K562 (cell line): ENCODE measurements around the gene LNPEP.

Source experiments
- BRCA1 ChIP-seq, 2 experiments: fragments of 450-650 bp in 1 of 2; sonication (generic) in 1 of 2; formaldehyde crosslinking in 1 of 2; IDR thresholded peaks; 2 replicates each; pipeline versions ENCODE4 v1.5.0 to v1.6.1; 2017 to 2020; ENCODE audit warnings: mild to moderate bottlenecking in 1 of 2, missing genetic modification reagents in 1 of 2
- CTCF ChIP-seq, 3 experiments: IDR thresholded peaks in 2 of 3; conservative IDR thresholded peaks in 1 of 3; 2 replicates each; pipeline ENCODE4 v1.5.1; 2011 to 2012; ENCODE audit warnings: low read length in 3 of 3, mild to moderate bottlenecking in 3 of 3, control low read depth in 2 of 3, improper control_type of control experiment in 1 of 3, inconsistent platforms in 1 of 3, low read depth in 1 of 3, mixed read lengths in 1 of 3, moderate library complexity in 1 of 3; ENCODE audit not compliant: insufficient read depth in 2 of 3
- CXXC5 ChIP-seq: fragments of 250-450 bp; sonication (Bioruptor Pico); IDR thresholded peaks from 2 replicates; pipeline ENCODE4 v1.8.0; 2022; ENCODE audit warnings: inconsistent platforms, mild to moderate bottlenecking, moderate library complexity
- ELK1 ChIP-seq: sonication (generic); formaldehyde crosslinking; IDR thresholded peaks from 2 replicates; pipeline ENCODE4 v1.8.1; 2022; ENCODE audit warnings: missing genetic modification reagents
- EP300 ChIP-seq: IDR thresholded peaks from 2 replicates; pipeline ENCODE4 v1.6.1; 2012; ENCODE audit warnings: low read length, improper control_type of control experiment
- FOXK1 ChIP-seq: sonication (generic); formaldehyde crosslinking; IDR thresholded peaks from 2 replicates; pipeline ENCODE4 v1.8.0; 2022; ENCODE audit warnings: missing genetic modification reagents, mild to moderate bottlenecking, borderline replicate concordance
- HCFC1 ChIP-seq: IDR thresholded peaks from 2 replicates; pipeline ENCODE4 v1.6.1; 2012; ENCODE audit warnings: low read depth, low read length, improper control_type of control experiment
- HMGXB4 ChIP-seq: sonication (generic); formaldehyde crosslinking; IDR thresholded peaks from 2 replicates; pipeline ENCODE4 v1.8.1; 2023; ENCODE audit warnings: mild to moderate bottlenecking, missing genetic modification reagents
- MLX ChIP-seq, 2 experiments: fragments of 450-650 bp in 1 of 2; sonication (generic) in 1 of 2; formaldehyde crosslinking; conservative IDR thresholded peaks; 2 replicates each; pipeline versions ENCODE4 v1.4.0 to v1.8.1; 2020 to 2022; ENCODE audit warnings: mild to moderate bottlenecking in 1 of 2, missing genetic modification reagents in 1 of 2
- MYBL2 ChIP-seq, 2 experiments: fragments of 450-650 bp in 1 of 2; sonication (generic) in 1 of 2; formaldehyde crosslinking in 1 of 2; IDR thresholded peaks; 2 replicates each; pipeline versions ENCODE4 v1.6.1 to v1.8.1; 2017 to 2022; ENCODE audit warnings: borderline replicate concordance in 1 of 2, inconsistent platforms in 1 of 2, low read depth in 1 of 2, mild to moderate bottlenecking in 1 of 2, missing genetic modification reagents in 1 of 2, moderate library complexity in 1 of 2
- POLR2A ChIP-seq: fragments of 450-650 bp; conservative IDR thresholded peaks from 2 replicates; pipeline ENCODE4 v1.6.1; 2016
- SPI1 ChIP-seq: IDR thresholded peaks from 2 replicates; pipeline ENCODE4 v1.6.1; 2011; ENCODE audit warnings: low read depth, low read length, control low read depth, borderline replicate concordance
- ZKSCAN8 ChIP-seq: fragments of 200-800 bp; sonication (Bioruptor generic); IDR thresholded peaks from 2 replicates; pipeline ENCODE4 v1.6.1; 2016; ENCODE audit warnings: missing genetic modification characterization, missing compliant biosample characterization

- TF ChIP-seq ZKSCAN8 (no peak), HMGXB4 (CRISPR knock-in tag) (no peak), POLR2A (no peak), HCFC1 (no peak), MYBL2 (IDR thresholded peaks at IDR 0.05; ENCODE audit: low read depth) (no peak), MYBL2 (CRISPR knock-in tag; IDR thresholded peaks at IDR 0.05; ENCODE audit: borderline replicate concordance) (no peak), CTCF (IDR thresholded peaks at IDR 0.05 in 2 of 3, conservative IDR thresholded peaks at IDR 0.05 in 1 of 3; ENCODE audit: insufficient read depth in 2 of 3, low read depth in 1 of 3, low read length in 3 of 3) (no peak), FOXK1 (CRISPR knock-in tag) (no peak), EP300 (no peak), BRCA1 (IDR thresholded peaks at IDR 0.05) (no peak), BRCA1 (CRISPR knock-in tag; IDR thresholded peaks at IDR 0.05) (no peak), ELK1 (no peak), MLX (CRISPR knock-in tag; conservative IDR thresholded peaks at IDR 0.05) (no peak), SPI1 (no peak), CXXC5 (no peak)
These were observed 59.5 kb downstream of the LNPEP start for GRCh38 chr5:96995419-96995818.
